ENCODE data around the gene NFAM1.

DNA sequence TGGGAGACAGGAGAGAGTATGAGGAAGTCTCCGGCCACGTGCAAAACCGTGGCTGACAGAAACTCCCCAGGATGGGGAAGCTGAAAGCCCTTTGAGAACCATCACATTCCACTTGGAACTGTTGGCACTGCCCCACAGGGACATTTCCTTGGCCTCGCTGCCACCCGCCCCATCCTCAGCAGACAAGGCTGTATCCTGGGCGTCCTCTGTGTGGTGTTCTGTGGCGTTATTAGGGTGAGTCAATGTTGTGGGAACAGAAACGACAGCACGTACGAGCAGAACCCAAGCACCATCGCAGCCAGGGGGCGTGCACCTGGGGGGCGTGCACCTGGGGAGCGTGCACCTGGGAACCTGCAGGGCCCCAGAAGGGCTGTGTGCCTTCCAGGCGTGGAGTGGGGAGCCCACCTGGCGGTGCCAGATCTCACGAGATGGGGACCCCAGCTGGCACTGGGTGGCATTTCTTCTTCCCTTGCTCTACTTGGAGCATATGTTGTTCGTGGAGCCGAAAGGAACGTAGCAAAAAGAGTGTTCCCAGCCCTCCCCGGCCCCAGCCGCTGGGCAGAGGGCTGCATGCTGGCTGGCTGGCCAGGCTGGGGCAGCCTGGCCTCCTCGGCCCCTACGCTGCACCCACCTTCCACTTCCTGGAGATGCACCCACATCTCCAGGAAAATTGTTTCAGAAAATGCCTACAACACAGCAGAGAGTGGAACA lies 35.4 kb downstream of the NFAM1 start:
- TF ChIP-seq, protein P1, sequence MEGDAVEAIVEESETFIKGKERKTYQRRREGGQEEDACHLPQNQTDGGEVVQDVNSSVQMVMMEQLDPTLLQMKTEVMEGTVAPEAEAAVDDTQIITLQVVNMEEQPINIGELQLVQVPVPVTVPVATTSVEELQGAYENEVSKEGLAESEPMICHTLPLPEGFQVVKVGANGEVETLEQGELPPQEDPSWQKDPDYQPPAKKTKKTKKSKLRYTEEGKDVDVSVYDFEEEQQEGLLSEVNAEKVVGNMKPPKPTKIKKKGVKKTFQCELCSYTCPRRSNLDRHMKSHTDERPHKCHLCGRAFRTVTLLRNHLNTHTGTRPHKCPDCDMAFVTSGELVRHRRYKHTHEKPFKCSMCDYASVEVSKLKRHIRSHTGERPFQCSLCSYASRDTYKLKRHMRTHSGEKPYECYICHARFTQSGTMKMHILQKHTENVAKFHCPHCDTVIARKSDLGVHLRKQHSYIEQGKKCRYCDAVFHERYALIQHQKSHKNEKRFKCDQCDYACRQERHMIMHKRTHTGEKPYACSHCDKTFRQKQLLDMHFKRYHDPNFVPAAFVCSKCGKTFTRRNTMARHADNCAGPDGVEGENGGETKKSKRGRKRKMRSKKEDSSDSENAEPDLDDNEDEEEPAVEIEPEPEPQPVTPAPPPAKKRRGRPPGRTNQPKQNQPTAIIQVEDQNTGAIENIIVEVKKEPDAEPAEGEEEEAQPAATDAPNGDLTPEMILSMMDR (IDR thresholded peaks at IDR 0.05), result no peak
- TF ChIP-seq EP300 (IDR thresholded peaks at IDR 0.05), result peak in 1 of 4 donors; percentile 54
- no peak for TF ChIP-seq POLR2A (IDR thresholded peaks at IDR 0.05)

Measured in sigmoid colon (tissue), 4 donors.